Measurements from ENCODE around the gene DIPK1A. TPM values are rescaled to one million over a fixed set of nuclear protein-coding genes. Genes with fewer than 3 reads are reported as not detected.
A peak's percentile ranks its signal among the peaks of the same experiment; 100 is the strongest.

The DIPK1A gene
- total RNA-seq, 3 donors from 2014 or later, result 12.1 to 14.7 (median 14.4) TPM

DNA sequence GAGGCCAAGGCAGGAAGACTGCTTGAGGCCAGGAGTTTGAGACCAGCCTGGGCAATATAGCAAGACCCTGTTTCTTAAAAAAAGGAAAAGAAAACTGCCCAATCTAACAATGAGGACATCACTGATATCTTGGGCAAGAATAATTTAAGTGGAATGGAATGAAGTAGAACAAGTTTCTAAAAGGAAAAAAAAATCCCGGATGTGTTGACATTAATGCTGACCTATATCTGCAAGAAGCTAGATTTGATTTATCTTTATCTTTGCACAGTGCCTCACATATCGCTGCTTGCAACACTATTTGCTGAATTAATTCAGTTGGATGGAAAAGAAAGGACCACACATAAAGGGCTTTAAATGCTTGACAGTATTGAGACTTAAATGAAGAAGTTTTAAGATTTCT, 27.8 kb downstream of the DIPK1A start:
- H3K4me3 ChIP-seq, result no peak overlapping the region
- peak overlapping the region in 1 of 2 donors; percentile 33 for H3K27ac ChIP-seq
- no peaks in the 10 kb centered on the region for H3K27me3 ChIP-seq
- intact Hi-C loops (cut with DNase I; ENCODE audit: low total_unique reads), result no loop called here
- TF ChIP-seq POLR2AphosphoS5 (IDR thresholded peaks at IDR 0.05) (no peak), POLR2A (IDR thresholded peaks at IDR 0.05) (no peak), CTCF (IDR thresholded peaks at IDR 0.05) (no peak)
- H3K9me3 ChIP-seq, result no peaks in the 10 kb centered on the region
- no peak for DNase-seq (ENCODE audit: low spot score in 2 of 2)
- no peaks in the 10 kb centered on the region for H3K4me1 ChIP-seq
- H3K36me3 ChIP-seq, result no peaks in the 10 kb centered on the region

GRCh38 chr1:92931691-92932090, 29.6 kb downstream of the DIPK1A start:
- Histone ChIP-seq H3K4me1 (no peaks in the 10 kb centered on the region), H3K4me3 (no peak overlapping the region), H3K9me3 (no peaks in the 10 kb centered on the region), H3K27me3 (no peaks in the 10 kb centered on the region), H3K27ac (no peak overlapping the region), H3K36me3 (no peaks in the 10 kb centered on the region)
- intact Hi-C loops (cut with DNase I; ENCODE audit: low total_unique reads), result no loop called here
- no peak for TF ChIP-seq POLR2AphosphoS5 (IDR thresholded peaks at IDR 0.05)
- no peak for TF ChIP-seq POLR2A (IDR thresholded peaks at IDR 0.05)
- no peak for TF ChIP-seq CTCF (IDR thresholded peaks at IDR 0.05)
- DNase-seq (ENCODE audit: low spot score in 2 of 2), result no peak

- no peak overlapping the region for H3K4me3 ChIP-seq
- H3K27me3 ChIP-seq, result no peaks in the 10 kb centered on the region
- H3K27ac ChIP-seq, result no peak overlapping the region
- intact Hi-C loops (cut with DNase I; ENCODE audit: low total_unique reads), result no loop called here
- TF ChIP-seq CTCF (IDR thresholded peaks at IDR 0.05), result no peak
- TF ChIP-seq POLR2AphosphoS5 (IDR thresholded peaks at IDR 0.05), result no peak
- no peak for TF ChIP-seq POLR2A (IDR thresholded peaks at IDR 0.05)
- H3K9me3 ChIP-seq, result no peaks in the 10 kb centered on the region
- no peaks in the 10 kb centered on the region for H3K36me3 ChIP-seq
- H3K4me1 ChIP-seq, result no peaks in the 10 kb centered on the region
- no peak for DNase-seq (ENCODE audit: low spot score in 2 of 2)
Observed at GRCh38 chr1:92929461-92929860, 31.8 kb downstream of the DIPK1A start.

DNA sequence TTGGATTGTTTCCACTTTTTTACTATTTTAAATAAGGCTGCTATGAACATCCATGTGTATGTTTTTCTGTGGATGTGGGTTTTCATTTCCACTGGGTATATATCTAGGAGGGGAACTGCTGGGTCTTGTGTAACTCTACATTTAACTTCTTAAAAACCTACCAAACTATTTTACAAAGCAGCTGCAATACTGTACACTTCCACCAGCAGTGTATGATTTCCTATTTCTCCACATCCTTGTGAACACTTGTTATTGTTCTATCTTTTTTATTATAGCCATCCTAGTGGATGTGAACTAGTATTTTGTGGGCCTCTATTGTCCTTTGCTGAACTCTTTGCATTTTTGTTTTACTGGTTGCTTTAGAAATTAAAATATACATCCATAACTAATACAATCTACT, 33.4 kb downstream of the DIPK1A start:
- intact Hi-C loops (cut with DNase I; ENCODE audit: low total_unique reads), result no loop called here
- no peaks in the 10 kb centered on the region for H3K36me3 ChIP-seq
- no peaks in the 10 kb centered on the region for H3K27me3 ChIP-seq
- no peak for DNase-seq (ENCODE audit: low spot score in 2 of 2)
- TF ChIP-seq POLR2AphosphoS5 (IDR thresholded peaks at IDR 0.05) (no peak), CTCF (IDR thresholded peaks at IDR 0.05) (no peak), POLR2A (IDR thresholded peaks at IDR 0.05) (no peak)
- no peaks in the 10 kb centered on the region for H3K4me1 ChIP-seq
- H3K9me3 ChIP-seq, result no peaks in the 10 kb centered on the region
- no peak overlapping the region for H3K27ac ChIP-seq
- no peak overlapping the region for H3K4me3 ChIP-seq

DNA sequence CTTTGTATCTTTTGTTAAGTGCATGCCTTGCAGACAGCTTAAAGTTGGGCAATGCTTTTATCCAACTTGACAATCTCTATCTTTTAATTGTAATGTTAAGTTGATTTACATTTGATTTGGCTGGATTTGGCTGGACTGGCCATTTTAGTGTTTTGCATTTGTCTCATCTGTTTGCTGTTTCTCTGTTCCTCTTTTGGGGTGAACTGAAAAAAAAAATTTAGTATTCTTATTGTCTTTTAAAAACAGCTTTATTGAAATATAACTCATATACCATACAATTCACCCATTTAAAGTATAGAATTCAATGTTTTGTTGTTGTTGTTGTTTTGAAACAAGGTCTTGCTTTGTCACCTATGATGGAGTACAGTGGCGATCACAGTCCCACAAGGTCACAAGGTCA, 34.4 kb downstream of the DIPK1A start:
- H3K27me3 ChIP-seq, result no peaks in the 10 kb centered on the region
- no peaks in the 10 kb centered on the region for H3K9me3 ChIP-seq
- no peaks in the 10 kb centered on the region for H3K4me1 ChIP-seq
- DNase-seq (ENCODE audit: low spot score in 2 of 2), result no peak
- intact Hi-C loops (cut with DNase I; ENCODE audit: low total_unique reads), result no loop called here
- H3K36me3 ChIP-seq, result no peaks in the 10 kb centered on the region
- TF ChIP-seq CTCF (IDR thresholded peaks at IDR 0.05) (no peak), POLR2AphosphoS5 (IDR thresholded peaks at IDR 0.05) (no peak), POLR2A (IDR thresholded peaks at IDR 0.05) (no peak)
- no peak overlapping the region for H3K27ac ChIP-seq
- H3K4me3 ChIP-seq, result no peak overlapping the region

All from breast epithelium (tissue), 4 donors.